Activated CD8-positive, alpha-beta memory T cell treated with anti-CD3 and anti-CD28 coated beads for 4 hours (primary cell): Measurements from ENCODE around the gene SNTA1.
"Not testable (repeated sequence)": the region's sequence is repeated elsewhere in the genome, so short reads cannot be mapped to it uniquely, and the experiment has no call there.

Experiments used
- DNase-seq, 2 donors: peaks; one replicate each; pipeline ENCODE4 v3.0.0-alpha.2; 2020; ENCODE audit warnings: low read depth in 2 of 2

SNTA1 gene

GRCh38 chr20:33443512-33444239 is at the start of gene SNTA1:
Gene SNTA1 (minus strand): TSS chr20:33443763. CDS start chr20:33443620, 143 bp downstream.
- peak; percentile 79 to 82 for DNase-seq

GRCh38 chr20:33490934-33491656 is 47.5 kb upstream of the SNTA1 start:
- DNase-seq: no peak

GRCh38 chr20:33490023-33490933 is 46.7 kb upstream of the SNTA1 start, which contains the start of gene CBFA2T2:
Gene CBFA2T2 (plus strand): TSS chr20:33490096. CDS start chr20:33490268, 172 bp downstream.
- no peak for DNase-seq

GRCh38 chr20:33489495-33490022 is 46.0 kb upstream of the SNTA1 start:
- peak; percentile 98 for DNase-seq

GRCh38 chr20:33488661-33489494 is 45.3 kb upstream of the SNTA1 start:
- DNase-seq: not testable (repeated sequence)

- DNase-seq: no peak
These were observed 44.6 kb upstream of the SNTA1 start for GRCh38 chr20:33488201-33488600.

- not testable (repeated sequence) for DNase-seq
These were observed 39.6 kb upstream of the SNTA1 start for GRCh38 chr20:33483186-33483585.

- no peak for DNase-seq
These were observed 39.0 kb upstream of the SNTA1 start for GRCh38 chr20:33482581-33482980.

GRCh38 chr20:33481431-33481941 is 37.9 kb upstream of the SNTA1 start:
- no peak for DNase-seq

- no peak for DNase-seq
These were observed 36.5 kb upstream of the SNTA1 start for GRCh38 chr20:33480048-33480447.

GRCh38 chr20:33477386-33478234 is 34.0 kb upstream of the SNTA1 start:
- DNase-seq: no peak

GRCh38 chr20:33475381-33476152 is 32.0 kb upstream of the SNTA1 start:
- DNase-seq: no peak

GRCh38 chr20:33474963-33475362 is 31.4 kb upstream of the SNTA1 start:
- DNase-seq: no peak

- no peak for DNase-seq
These were observed 30.7 kb upstream of the SNTA1 start for GRCh38 chr20:33474097-33474873.

GRCh38 chr20:33472868-33473435 is 29.4 kb upstream of the SNTA1 start:
- no peak for DNase-seq

- DNase-seq: no peak
These were observed 27.3 kb upstream of the SNTA1 start for GRCh38 chr20:33470866-33471265.

- DNase-seq: no peak
These were observed 26.9 kb upstream of the SNTA1 start for GRCh38 chr20:33470457-33470856.

GRCh38 chr20:33466303-33466646 is 22.7 kb upstream of the SNTA1 start:
- DNase-seq: no peak
